ENCODE measurements around the gene NR6A1.

Gene NR6A1

DNA sequence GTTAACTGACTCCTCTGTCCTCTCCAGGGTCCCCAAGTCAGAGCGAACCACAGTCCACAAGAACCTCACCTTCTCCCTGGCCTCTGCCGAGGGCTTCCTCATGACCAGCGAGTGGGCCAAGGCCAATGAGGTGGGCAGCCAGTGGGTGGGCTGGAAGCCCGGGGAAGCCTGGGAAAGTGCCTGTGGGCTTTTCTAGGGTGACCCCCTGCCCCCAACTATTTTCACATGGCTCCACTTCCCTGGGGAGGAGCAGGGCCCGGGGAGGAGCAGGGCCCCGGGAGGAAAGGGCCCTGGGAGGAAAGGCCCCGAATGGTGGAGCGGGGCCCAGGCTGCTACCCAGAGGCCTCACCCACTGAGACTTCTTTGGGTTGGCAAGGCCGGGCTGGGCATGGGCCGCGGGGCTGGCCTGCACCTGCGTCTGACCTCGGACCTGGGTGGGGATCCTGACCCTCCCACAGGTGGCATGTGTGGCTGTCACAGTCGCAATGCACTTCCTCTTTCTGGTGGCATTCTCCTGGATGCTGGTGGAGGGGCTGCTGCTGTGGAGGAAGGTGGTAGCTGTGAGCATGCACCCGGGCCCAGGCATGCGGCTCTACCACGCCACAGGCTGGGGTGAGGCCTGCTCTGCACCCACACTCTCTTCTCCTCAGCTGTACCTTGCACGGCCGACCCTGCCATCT is 302.9 kb downstream of the NR6A1 start:
- no peak for DNase-seq (ENCODE audit: low read depth, low spot score)
- TF ChIP-seq, protein P1, sequence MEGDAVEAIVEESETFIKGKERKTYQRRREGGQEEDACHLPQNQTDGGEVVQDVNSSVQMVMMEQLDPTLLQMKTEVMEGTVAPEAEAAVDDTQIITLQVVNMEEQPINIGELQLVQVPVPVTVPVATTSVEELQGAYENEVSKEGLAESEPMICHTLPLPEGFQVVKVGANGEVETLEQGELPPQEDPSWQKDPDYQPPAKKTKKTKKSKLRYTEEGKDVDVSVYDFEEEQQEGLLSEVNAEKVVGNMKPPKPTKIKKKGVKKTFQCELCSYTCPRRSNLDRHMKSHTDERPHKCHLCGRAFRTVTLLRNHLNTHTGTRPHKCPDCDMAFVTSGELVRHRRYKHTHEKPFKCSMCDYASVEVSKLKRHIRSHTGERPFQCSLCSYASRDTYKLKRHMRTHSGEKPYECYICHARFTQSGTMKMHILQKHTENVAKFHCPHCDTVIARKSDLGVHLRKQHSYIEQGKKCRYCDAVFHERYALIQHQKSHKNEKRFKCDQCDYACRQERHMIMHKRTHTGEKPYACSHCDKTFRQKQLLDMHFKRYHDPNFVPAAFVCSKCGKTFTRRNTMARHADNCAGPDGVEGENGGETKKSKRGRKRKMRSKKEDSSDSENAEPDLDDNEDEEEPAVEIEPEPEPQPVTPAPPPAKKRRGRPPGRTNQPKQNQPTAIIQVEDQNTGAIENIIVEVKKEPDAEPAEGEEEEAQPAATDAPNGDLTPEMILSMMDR (IDR thresholded peaks at IDR 0.05; ENCODE audit: low read depth, low read length) = no peak
- in situ Hi-C loops (cut with HindIII; ENCODE audit: low sequenced_read_pairs) = no loop called here
- no peak overlapping the region for H3K4me3 ChIP-seq (ENCODE audit: low read depth, low read length)

DNA sequence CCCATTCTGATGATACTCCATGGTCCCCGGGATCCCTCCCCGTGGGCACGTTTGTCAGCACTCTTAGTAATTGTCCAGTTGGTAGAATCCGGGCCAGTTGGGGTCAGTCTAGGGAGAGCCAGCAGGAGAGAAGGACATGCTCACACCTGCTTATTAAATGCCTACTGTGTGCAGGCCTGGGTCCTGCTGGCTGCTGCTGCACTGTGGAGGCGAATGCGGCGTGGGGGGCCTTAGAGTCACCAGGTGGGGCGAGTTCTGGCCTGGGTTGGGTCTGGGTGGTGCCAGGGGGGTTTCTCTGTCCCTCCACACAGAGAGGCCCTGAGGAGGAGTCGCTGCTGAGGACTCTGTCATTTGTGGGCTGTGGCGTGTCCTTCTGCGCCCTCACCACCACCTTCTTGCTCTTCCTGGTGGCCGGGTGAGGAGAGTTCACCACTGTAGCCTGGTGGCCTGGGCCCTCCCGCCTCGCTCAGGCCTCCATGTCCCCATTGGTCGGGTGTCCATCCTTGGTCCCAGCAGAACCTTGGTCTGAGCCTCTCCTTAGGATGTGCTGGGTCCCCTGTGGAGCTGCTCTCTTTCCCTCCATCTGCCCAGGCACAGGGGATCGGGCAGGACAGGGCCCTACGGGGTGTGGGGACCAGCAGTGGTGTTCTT is 303.6 kb downstream of the NR6A1 start:
- TF ChIP-seq, protein P1 (IDR thresholded peaks at IDR 0.05; ENCODE audit: low read depth, low read length) = no peak
- no peak for DNase-seq (ENCODE audit: low read depth, low spot score)
- in situ Hi-C loops (cut with HindIII; ENCODE audit: low sequenced_read_pairs) = no loop called here
- no peak overlapping the region for H3K4me3 ChIP-seq (ENCODE audit: low read depth, low read length)
